T-helper 2 cell treated with Interferon-gamma antibody and Interleukin-4, amounts not matched to agents 100 ng/mL and 5 ng/mL, for 36 hours (primary cell): Measurements from ENCODE around the gene ANKRD17. TPM values are rescaled to one million over a fixed set of nuclear protein-coding genes. Genes with fewer than 3 reads are reported as not detected.
"Not testable (repeated sequence)": the region's sequence is repeated elsewhere in the genome, so short reads cannot be mapped to it uniquely, and the experiment has no call there.

ENCODE experiments used
- intact Hi-C: fragments of 100-400 bp; cut with micrococcal nuclease; formaldehyde crosslinking; loops from one replicate; pipeline ENCODE4 v1.15.1; 2023
- total RNA-seq: library from RNA; stranded (reverse); gene quantifications from 2 replicates; pipeline ENCODE4 v1.2.3, GENCODE V29; 2022

Gene ANKRD17, protein sequence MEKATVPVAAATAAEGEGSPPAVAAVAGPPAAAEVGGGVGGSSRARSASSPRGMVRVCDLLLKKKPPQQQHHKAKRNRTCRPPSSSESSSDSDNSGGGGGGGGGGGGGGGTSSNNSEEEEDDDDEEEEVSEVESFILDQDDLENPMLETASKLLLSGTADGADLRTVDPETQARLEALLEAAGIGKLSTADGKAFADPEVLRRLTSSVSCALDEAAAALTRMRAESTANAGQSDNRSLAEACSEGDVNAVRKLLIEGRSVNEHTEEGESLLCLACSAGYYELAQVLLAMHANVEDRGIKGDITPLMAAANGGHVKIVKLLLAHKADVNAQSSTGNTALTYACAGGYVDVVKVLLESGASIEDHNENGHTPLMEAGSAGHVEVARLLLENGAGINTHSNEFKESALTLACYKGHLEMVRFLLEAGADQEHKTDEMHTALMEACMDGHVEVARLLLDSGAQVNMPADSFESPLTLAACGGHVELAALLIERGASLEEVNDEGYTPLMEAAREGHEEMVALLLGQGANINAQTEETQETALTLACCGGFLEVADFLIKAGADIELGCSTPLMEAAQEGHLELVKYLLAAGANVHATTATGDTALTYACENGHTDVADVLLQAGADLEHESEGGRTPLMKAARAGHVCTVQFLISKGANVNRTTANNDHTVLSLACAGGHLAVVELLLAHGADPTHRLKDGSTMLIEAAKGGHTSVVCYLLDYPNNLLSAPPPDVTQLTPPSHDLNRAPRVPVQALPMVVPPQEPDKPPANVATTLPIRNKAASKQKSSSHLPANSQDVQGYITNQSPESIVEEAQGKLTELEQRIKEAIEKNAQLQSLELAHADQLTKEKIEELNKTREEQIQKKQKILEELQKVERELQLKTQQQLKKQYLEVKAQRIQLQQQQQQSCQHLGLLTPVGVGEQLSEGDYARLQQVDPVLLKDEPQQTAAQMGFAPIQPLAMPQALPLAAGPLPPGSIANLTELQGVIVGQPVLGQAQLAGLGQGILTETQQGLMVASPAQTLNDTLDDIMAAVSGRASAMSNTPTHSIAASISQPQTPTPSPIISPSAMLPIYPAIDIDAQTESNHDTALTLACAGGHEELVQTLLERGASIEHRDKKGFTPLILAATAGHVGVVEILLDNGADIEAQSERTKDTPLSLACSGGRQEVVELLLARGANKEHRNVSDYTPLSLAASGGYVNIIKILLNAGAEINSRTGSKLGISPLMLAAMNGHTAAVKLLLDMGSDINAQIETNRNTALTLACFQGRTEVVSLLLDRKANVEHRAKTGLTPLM (N-terminal part only)
- total RNA-seq: 60.1 and 60.8 TPM in 2 replicates

DNA sequence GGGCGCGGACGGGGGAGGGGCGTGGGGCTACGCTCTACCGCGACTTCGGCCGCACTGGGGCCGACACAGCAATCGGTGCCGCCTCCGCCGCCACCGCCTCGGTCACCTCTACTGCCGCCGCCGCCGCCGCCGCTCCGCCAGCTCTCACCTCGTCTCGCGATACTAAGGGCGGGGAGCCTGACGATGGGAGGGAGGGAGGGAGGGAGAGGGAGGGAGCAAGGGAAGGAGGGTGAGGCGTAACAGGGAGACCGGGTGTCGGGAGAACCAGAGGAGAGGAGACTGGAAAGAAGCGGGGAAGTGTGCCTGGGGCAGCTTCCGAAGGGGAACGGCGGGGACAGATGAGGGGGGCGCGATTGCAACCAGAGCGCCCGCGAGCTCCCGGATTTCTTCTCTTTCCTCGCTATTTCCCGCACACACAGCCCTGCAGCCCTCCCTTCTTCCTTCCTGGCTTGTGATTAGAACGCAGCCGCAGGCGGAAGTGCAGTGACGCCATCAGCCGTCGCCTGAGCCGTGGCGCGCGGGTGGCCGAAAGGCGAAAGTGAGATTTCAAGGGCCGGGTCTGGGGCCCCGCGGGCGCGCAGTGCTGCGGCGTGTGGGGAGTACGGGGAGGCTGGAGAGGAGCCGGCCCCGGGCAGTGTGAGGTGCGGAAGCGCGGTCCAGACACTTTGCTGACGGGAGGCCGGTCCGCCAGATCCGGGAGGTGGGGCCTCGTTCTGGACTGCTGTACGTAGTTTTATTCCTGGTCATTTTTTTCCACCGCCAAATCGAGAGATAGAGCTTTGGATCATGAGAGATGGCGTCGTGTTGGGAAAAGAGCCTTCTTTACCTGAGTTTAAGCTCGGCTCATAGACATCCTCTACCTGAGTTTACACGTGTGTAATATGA is at the start of gene ANKRD17:
ANKRD17 (minus strand) TSS at position 113 of the 885 bp plus-strand sequence. CDS start 130 bp downstream, outside the sequence.
- intact Hi-C loops: loop anchor here (1.0 to 5.0 kb wide), 3 partner anchors 190 to 900 kb away; partner anchors contain the start of genes COX18 and MTHFD2L

- intact Hi-C loops: no loop called here
Observed at GRCh38 chr4:73308286-73308685, 49.7 kb upstream of the ANKRD17 start.

DNA sequence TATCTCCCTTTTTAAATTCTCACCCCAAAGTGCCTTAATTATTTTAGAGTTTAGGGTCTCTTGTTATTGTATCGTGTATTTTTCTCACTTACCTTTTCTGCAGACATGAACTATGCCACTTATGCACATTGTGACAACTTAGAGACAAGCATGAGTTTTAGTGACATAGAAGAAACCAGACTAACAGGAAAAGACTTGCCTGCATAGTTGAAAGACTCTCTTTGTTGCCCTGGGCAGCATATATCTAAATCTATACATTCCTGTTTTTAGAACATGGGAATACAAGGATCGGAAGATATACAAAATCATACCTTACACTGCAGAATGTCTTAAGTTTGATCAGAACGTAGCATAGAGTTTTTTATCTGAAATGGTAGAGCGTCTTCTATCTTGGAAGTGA is 45.1 kb upstream of the ANKRD17 start:
- intact Hi-C loops: no loop called here

DNA sequence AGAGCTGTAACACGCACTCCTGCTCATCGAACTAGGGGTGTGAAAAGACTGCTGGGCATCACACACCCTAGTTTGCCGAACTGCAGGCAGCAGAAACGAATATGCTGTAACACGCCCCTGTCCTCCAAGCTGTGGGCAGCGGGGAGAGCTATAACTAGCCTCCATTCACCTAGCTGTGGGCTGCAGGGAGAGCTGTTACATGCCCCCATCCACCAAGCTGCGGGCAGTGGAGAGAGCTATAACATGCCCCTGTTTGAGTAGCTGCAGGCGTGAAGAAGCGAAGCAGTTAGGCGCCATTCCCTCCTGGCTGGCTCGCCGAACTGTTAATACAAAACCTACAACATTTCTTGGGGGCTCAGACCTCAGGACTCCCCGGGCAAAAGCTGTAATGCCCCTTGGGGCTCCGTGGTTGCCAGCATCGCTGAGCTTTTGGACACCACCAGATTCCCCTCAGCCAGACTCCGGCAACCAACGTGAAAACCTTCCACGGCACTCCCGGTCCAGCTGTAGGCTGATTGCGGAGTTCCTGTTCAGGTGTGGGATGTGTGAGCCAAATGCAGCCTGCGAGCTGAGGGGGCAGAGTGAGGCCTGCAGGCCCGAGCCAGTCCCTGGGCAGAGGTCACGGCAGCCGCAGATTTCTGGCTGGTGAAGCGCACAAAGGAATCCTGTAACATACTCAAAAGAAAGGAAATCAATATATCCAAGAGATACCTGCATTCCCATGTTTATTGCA is 41.1 kb upstream of the ANKRD17 start:
- intact Hi-C loops: no loop called here

DNA sequence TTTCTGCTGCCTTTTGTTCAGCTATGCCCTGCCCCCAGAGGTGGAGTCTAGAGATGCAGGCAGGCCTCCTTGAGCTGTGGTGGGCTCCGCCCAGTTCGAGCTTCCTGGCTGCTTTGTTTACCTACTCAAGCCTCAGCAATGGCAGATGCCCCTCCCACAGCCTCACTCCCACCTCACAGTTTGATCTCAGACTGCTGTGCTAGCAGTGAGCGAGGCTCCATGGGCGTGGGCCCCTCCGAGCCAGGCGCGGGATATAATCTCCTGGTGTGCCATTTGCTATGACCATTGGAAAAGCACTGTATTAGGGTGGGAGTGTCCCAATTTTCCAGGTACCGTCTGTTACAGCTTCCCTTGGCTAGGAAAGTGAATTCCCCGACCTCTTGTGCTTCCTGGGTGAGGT is 34.1 kb upstream of the ANKRD17 start:
- intact Hi-C loops: not testable (repeated sequence)

DNA sequence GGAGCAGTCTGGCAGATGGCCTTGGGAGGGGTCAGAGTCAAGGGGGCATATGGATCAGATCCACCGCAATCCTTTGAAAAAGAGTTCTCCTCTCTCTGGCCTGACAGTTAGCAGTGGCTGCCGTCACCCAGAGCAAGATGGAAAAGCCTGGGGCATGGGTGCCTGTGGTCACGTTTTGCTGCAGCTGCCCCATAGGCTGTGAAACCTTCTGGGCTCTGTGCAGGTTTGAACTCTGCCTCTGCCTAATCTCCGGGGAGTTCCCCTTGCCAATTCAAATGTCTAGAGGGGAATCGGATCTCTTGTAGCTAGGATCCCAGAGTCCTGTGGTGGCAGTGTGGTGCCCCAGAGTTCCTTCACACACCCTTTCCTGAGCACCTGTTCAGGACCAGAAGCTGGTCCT is 23.4 kb upstream of the ANKRD17 start:
- intact Hi-C loops: no loop called here

DNA sequence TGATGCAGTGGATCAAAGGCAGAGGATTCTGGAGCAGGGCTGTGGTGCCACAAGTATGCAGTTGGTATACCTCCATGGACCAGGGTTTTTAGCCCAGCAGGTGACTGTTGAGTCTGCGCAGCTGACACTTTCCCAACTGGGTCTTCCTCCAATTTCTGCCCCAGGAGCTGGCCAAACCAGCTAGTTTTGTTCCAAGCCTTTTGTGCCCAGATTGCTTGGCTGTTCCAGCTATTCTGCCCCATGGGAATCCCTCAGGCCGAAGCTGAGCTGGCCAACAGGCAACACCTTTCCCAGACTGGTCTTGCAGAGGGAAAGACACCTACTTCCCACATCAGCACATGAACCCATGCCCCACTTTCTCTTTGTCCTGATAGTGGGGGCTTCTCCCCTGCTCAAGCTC is 22.8 kb upstream of the ANKRD17 start:
- intact Hi-C loops: no loop called here

GRCh38 chr4:73277201-73277600 is 18.6 kb upstream of the ANKRD17 start:
- intact Hi-C loops: no loop called here

- intact Hi-C loops: no loop called here
Observed at GRCh38 chr4:73275318-73275654, 16.7 kb upstream of the ANKRD17 start.

- intact Hi-C loops: no loop called here
Observed at GRCh38 chr4:73272816-73273215, 14.2 kb upstream of the ANKRD17 start.

DNA sequence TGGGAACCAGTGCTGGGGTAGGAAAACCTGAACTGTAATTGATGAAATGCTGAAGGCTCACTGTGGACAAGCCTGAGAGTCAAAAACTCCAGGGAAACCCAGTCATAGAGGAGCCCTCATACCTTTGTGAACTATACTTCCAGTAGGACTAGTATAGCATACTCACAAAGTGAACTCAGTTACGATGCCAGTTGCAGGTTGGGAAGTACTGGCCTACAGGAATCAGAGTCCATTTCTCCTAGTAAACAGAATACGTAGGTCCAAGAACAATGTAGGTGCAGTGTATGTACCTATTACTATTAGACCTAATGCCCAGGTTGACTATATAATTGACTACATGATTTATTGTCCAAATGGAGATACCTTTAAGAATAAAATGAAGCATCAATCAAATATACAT is 8.5 kb upstream of the ANKRD17 start:
- intact Hi-C loops: no loop called here

DNA sequence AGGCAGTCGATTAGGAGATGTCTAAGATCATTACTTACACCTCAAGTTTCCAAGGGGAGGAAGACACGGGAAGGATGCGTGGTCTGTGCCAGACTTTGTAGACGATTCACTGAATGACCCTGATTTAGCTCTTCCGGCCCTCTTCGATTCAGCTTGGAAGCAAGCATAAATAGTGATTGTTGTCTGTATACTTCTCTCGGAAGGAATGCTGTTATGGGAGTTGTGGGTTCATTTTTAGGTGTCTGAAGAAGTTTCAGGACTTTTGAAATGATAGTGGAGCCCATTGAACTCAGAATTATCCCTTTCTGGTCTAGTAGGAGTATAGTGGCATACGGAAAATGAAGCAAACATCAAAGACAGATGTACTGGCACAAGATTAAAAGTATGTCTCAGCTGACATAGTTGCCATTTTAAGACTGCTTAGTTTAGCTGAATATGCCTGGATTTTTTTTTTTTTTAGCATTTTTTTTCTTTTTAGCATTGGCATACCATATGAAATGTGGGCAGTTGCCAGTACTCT is 1.0 kb upstream of the ANKRD17 start:
- intact Hi-C loops: loop anchor here (2.0 to 5.0 kb wide), 2 partner anchors 393 to 899 kb away; partner anchors contain the start of gene MTHFD2L

DNA sequence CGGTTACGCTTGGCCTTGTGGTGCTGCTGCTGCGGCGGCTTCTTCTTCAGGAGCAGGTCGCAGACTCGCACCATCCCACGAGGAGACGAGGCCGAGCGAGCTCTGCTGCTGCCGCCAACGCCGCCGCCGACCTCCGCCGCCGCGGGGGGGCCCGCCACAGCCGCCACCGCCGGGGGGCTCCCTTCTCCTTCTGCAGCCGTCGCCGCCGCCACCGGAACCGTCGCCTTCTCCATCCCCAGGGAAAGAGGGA is 237 bp downstream of the ANKRD17 start:
- intact Hi-C loops: loop anchor here (1.0 to 5.0 kb wide), 3 partner anchors 189 to 900 kb away; partner anchors contain the start of genes COX18 and MTHFD2L

DNA sequence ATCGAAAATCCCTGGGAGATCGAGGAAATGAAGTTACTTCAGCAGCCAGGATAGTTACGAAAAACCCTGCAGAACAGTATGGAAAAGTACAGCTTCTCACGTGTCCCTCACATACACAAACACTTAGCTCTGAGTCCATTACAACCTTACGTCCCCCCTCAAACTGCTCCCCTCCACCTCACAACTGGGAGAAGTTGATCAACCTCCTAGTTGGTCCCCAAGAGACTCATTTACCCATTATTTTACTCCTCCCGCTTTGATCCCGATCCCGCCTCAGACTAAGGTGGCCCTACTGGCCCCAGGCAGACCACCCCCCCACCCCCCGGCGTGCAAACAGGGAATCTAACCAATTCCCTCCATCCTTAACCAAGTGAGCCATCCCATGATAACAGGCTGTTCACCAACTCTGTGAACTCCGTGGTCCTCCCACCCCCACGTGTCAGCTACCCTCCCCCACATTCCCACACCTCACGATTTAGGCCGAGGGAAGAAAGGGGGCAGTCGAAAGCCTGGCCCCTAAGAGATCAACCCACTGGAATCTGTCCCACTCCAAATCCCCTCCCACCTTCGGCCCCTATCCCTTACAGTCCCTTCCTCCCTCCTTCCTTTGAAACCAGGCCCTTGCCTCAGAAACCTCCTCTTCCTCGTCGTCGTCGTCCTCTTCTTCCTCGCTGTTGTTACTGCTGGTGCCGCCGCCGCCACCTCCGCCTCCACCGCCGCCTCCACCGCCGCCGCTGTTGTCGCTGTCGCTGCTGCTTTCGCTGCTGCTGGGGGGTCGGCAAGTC is 755 bp downstream of the ANKRD17 start:
- intact Hi-C loops: loop anchor here (1.0 to 5.0 kb wide), 8 partner anchors 35 to 901 kb away; partner anchors contain the start of genes COX18 and MTHFD2L

DNA sequence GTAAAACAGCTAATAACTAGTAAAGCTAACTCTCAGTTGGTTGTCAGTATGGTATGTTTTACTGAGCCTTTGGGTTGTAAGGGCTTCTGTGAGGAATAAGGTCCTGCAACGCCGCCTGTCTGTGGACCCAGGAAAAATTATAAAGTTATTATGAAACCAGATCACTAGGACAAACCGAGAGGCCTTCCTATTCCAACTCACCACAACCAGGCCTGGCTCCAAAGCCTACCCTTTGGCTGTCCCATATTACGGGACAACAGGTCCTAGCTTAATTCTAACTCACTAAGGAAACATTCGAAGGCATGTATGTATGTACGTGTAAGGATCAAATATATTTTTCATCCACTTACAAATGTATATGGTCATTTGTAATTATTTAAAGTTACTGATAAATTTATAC is 1.4 kb downstream of the ANKRD17 start:
- intact Hi-C loops: loop anchor here (1.0 to 5.0 kb wide), 6 partner anchors 34 to 554 kb away; no protein-coding TSS in a partner anchor

DNA sequence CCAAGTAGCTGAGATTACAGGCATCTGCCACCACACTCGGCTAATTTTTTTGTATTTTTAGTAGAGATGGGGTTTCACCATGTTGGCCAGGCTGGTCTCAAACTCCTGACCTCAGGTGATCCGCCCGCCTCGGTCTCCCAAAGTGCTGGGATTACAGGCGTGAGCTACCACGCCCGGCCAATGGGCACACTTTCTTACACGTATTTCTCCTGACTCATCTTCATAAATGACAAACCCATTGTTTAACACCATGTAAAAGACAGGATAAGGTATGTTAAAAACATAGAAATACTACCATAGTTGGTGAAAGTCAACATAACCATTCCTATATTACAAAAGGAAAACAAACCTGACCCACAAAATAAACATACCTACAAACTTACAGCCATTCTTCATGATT is 2.8 kb downstream of the ANKRD17 start:
- intact Hi-C loops: loop anchor here (2.0 to 5.0 kb wide), 3 partner anchors 113 to 553 kb away; no protein-coding TSS in a partner anchor

GRCh38 chr4:73252001-73252400 is 6.6 kb downstream of the ANKRD17 start:
- intact Hi-C loops: no loop called here

- intact Hi-C loops: no loop called here
Observed at GRCh38 chr4:73251384-73251783, 7.2 kb downstream of the ANKRD17 start.

DNA sequence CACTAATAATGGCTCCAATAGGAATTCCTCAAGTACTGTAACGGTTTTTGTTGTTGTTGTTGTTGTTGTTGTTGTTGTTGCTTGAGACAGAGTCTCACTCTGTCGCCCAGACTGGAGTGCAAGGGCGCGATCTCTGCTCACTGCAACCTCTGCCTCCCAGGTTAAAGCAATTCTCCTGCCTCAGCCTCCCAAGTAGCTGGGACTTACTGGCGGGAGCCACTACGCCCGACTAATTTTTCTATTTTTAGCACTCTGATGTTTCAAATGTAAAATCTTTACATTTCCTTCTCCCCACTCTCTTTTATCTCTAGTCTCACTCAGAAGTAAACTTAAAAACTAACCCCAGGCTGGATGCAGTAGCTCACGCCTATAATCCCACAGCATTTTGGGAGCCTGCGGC is 8.0 kb downstream of the ANKRD17 start:
- intact Hi-C loops: no loop called here
